GM21737 (cell line): ENCODE results near the gene REPIN1.
"Not testable (repeated sequence)": the region's sequence is repeated elsewhere in the genome, so short reads cannot be mapped to it uniquely, and the experiment has no call there.

Experiments
- ATAC-seq: cut with Tn5 transposase; IDR thresholded peaks from one replicate; pipeline ENCODE4 v1.9.1; 2021; ENCODE audit warnings: mild to moderate bottlenecking, moderate library complexity; ENCODE audit not compliant: unreplicated experiment

REPIN1 gene

GRCh38 chr7:150374472-150374871 is 5.8 kb downstream of the REPIN1 start:
- ATAC-seq = no peak

- ATAC-seq = no peak
Measured at GRCh38 chr7:150375662-150376521, 7.3 kb downstream of the REPIN1 start.

GRCh38 chr7:150376560-150376959 is 7.9 kb downstream of the REPIN1 start:
- ATAC-seq = no peak

GRCh38 chr7:150377196-150377595 is 8.6 kb downstream of the REPIN1 start:
- no peak for ATAC-seq

GRCh38 chr7:150377635-150378034 is 9.0 kb downstream of the REPIN1 start:
- no peak for ATAC-seq

- peak; percentile 19 for ATAC-seq
Measured at GRCh38 chr7:150378115-150378852, 9.7 kb downstream of the REPIN1 start.

- ATAC-seq = peak; percentile 78
Measured at GRCh38 chr7:150378853-150379440, 10.3 kb downstream of the REPIN1 start, which contains the start of gene ZNF775. TSS of gene ZNF775 (plus strand) at chr7:150379330. CDS start at chr7:150388471, 9,141 bp downstream.

- peak; percentile 0 for ATAC-seq
Measured at GRCh38 chr7:150379441-150380379, 11.1 kb downstream of the REPIN1 start.

- ATAC-seq = no peak
Measured at GRCh38 chr7:150380463-150380862, 11.8 kb downstream of the REPIN1 start.

- no peak for ATAC-seq
Measured at GRCh38 chr7:150381096-150381495, 12.5 kb downstream of the REPIN1 start.

GRCh38 chr7:150381785-150382122 is 13.1 kb downstream of the REPIN1 start:
- ATAC-seq = no peak

- no peak for ATAC-seq
Measured at GRCh38 chr7:150382123-150382843, 13.7 kb downstream of the REPIN1 start.

- ATAC-seq = no peak
Measured at GRCh38 chr7:150382844-150383225, 14.2 kb downstream of the REPIN1 start.

- no peak for ATAC-seq
Measured at GRCh38 chr7:150383710-150384397, 15.2 kb downstream of the REPIN1 start.

GRCh38 chr7:150384406-150385301 is 16.0 kb downstream of the REPIN1 start:
- ATAC-seq = no peak

- ATAC-seq = no peak
Measured at GRCh38 chr7:150385302-150385723, 16.7 kb downstream of the REPIN1 start.

GRCh38 chr7:150385884-150386283 is 17.3 kb downstream of the REPIN1 start:
- not testable (repeated sequence) for ATAC-seq

GRCh38 chr7:150388306-150388705 is 19.7 kb downstream of the REPIN1 start:
- no peak for ATAC-seq
